ENCODE measurements around the gene ZBTB6. TPM values are rescaled to one million over a fixed set of nuclear protein-coding genes. Genes with fewer than 3 reads are reported as not detected.
A peak's percentile ranks its signal among the peaks of the same experiment; 100 is the strongest.

The ZBTB6 gene
- total and polyA plus RNA-seq, 9 of the 15 experiments (the other 6 are each of a cell fraction or from before 2014, with no cell fraction given): 1.4 to 7.2 (median 5.3) TPM

DNA sequence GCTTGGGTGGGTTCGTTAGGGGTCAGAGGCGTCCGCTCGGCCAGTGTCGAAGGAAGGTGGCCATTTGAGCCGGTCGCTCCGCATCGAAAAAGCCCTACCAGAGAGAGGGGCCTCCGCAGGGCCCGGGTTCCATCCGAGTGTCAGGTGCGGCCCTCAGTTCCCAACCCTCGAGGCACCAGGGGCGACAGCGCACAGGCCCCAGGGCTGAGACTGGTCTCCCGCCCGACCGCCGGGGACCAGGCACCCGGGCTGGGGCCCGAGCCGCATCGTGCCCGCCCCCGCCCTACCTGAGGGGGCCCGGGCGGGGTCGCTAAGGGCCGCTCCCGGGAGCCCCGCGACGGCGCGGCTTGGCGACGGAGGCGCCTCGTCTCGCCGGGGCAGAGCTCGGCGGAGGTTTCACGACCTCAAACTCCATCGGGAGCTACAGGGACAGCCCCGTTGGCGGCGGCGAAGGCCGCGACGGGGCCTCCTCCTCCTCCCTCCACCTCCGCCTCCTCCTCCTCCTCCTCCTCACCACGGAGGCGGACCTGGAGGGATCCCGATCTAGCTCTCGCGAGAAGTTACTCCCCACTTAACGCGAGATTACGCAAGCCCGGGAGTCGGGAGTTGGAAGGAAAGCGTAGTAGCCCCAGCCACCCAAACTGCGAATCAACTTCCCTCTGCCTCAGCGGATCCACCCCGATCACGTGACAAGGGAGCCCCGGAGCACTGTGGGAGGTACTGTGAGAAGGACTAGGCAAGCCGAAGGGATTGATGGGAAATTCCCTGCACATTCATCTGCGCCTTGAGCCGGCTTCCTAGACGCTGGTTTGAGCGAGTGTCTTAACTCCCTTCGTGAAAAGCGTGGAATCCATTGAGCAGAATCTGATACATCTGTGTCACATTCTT is 8.1 kb downstream of the ZBTB6 start, which contains the start of gene RC3H2 (continued):
- TF ChIP-seq CUX1 (CRISPR knock-in tag; IDR thresholded peaks at IDR 0.05) (no peak), SIX5 (IDR thresholded peaks at IDR 0.05; ENCODE audit: borderline replicate concordance in 1 of 2, insufficient read depth in 1 of 2, low read depth in 1 of 2, low read length in 2 of 2) (peak; percentile 49 to 51; a peak in 3 of 4 replicates), ZNF175 (CRISPR knock-in tag; IDR thresholded peaks at IDR 0.05; ENCODE audit: low read depth) (peak; percentile 72; the same call in 1 of the 2 replicates), YY1 (IDR thresholded peaks at IDR 0.05; ENCODE audit: borderline replicate concordance in 1 of 3, control insufficient read depth in 1 of 3, extremely low read depth in 1 of 3, insufficient read depth in 3 of 3, insufficient read length in 1 of 3, insufficient replicate concordance in 2 of 3, low read depth in 1 of 3, low read length in 2 of 3) (peak in 2 of 3 experiments; percentile 47 to 52), ZNF12 (CRISPR knock-in tag; IDR thresholded peaks at IDR 0.05) (0 out of 2 replicates have a peak, but pooled peaks have one; percentile 21), ASH1L (IDR thresholded peaks at IDR 0.05; ENCODE audit: borderline replicate concordance, low read depth, partially characterized antibody) (peak; percentile 92), HMG20B (CRISPR knock-in tag; IDR thresholded peaks at IDR 0.05) (no peak), NFYB (IDR thresholded peaks at IDR 0.05; ENCODE audit: extremely low read depth, insufficient read length) (no peak), ZBTB49 (CRISPR knock-in tag; IDR thresholded peaks at IDR 0.05; ENCODE audit: borderline replicate concordance) (no peak), FOSL1 (tag; conservative IDR thresholded peaks at IDR 0.05) (peak; percentile 48), TSC22D4 (tag; IDR thresholded peaks at IDR 0.05) (no peak), BCLAF1 (IDR thresholded peaks at IDR 0.05; ENCODE audit: borderline replicate concordance in 1 of 2, control insufficient read depth in 1 of 2, low read depth in 2 of 2, low read length in 1 of 2) (no peak), SREBF1 (IDR thresholded peaks at IDR 0.05; ENCODE audit: borderline replicate concordance, low read depth, low read length) (0 out of 2 replicates have a peak, but pooled peaks have one; percentile 66)
